Lung (tissue), 16 donors: ENCODE results near the gene TTLL8. TPM values are rescaled to one million over a fixed set of nuclear protein-coding genes. Genes with fewer than 3 reads are reported as not detected.
A peak's percentile ranks its signal among the peaks of the same experiment; 100 is the strongest.

Experiments used
- ATAC-seq: fragments of 200-7000 bp; cut with Tn5 transposase; one replicate; pipeline ENCODE4 v1.9.1; 2020; ENCODE audit warnings: moderate number of reproducible peaks; ENCODE audit not compliant: insufficient read depth, low FRiP score
- DNase-seq, 3 donors: peaks; one replicate each; pipeline ENCODE4 v3.0.0-alpha.2; 2013 to 2017
- H3K27ac ChIP-seq, 2 donors: one replicate each; pipeline ENCODE4 v1.5.1; 2013; ENCODE audit warnings: mild to moderate bottlenecking in 2 of 2, moderate library complexity in 2 of 2, control low read depth in 1 of 2, inconsistent platforms in 1 of 2, low read depth in 1 of 2, low read length in 1 of 2
- H3K27me3 ChIP-seq, 3 donors: one replicate each; pipeline ENCODE4 v1.5.1; 2013; ENCODE audit warnings: low read length in 2 of 3; ENCODE audit not compliant: control insufficient read depth in 3 of 3, insufficient read depth in 3 of 3
- H3K36me3 ChIP-seq, 4 donors: one replicate each; pipeline ENCODE4 v1.5.1; 2013; ENCODE audit warnings: low read length in 4 of 4, mild to moderate bottlenecking in 1 of 4, moderate library complexity in 1 of 4; ENCODE audit not compliant: control insufficient read depth in 4 of 4, insufficient read depth in 4 of 4
- H3K4me1 ChIP-seq, 5 donors: one replicate each; pipeline ENCODE4 v1.5.1; 2013; ENCODE audit warnings: low read length in 5 of 5, mild to moderate bottlenecking in 2 of 5, moderate library complexity in 1 of 5; ENCODE audit not compliant: control insufficient read depth in 5 of 5, insufficient read depth in 5 of 5
- H3K4me3 ChIP-seq: one replicate; pipeline ENCODE4 v1.5.1; 2013; ENCODE audit warnings: mild to moderate bottlenecking, control low read depth, moderate library complexity
- H3K9ac ChIP-seq, 2 donors: one replicate each; pipeline ENCODE4 v1.5.1; 2013; ENCODE audit warnings: low read length in 2 of 2, control low read depth in 1 of 2; ENCODE audit not compliant: insufficient read depth in 1 of 2
- H3K9me3 ChIP-seq, 4 donors: one replicate each; pipeline ENCODE4 v1.5.1; 2013; ENCODE audit warnings: low read length in 3 of 4, mild to moderate bottlenecking in 1 of 4, moderate library complexity in 1 of 4; ENCODE audit not compliant: control insufficient read depth in 4 of 4, insufficient read depth in 3 of 4
- WGBS, 2 donors: extraction: QIAGEN DNeasy Blood & Tissue Kit; methylation state at CpG; one replicate each; pipeline ENCODE4 v1.1.7; 2013; 5-methylcytosine and 5-hydroxymethylcytosine counted together
- long read RNA-seq, 5 donors: transcript quantifications; one replicate each; lab custom pipeline, GENCODE V29; 2026
- polyA plus RNA-seq, 2 donors: library from polyadenylated mRNA; stranded (reverse); fragments of 200-250 nt; gene quantifications; one replicate each; pipeline ENCODE4 v1.2.1, GENCODE V29; 2013
- total RNA-seq, 2 donors: library from RNA; depleted of rRNA in 1 of 2; stranded (reverse); fragments of >200 nt in 1 of 2; gene quantifications; one replicate each; pipeline ENCODE4 v1.2.1, GENCODE V29; 2014 to 2021
- TF ChIP-seq, protein P1 (sequence below): IDR thresholded peaks from 2 replicates; pipeline ENCODE4 v1.5.1; 2012; ENCODE audit warnings: mild to moderate bottlenecking; ENCODE audit errors: control extremely low read depth, extremely low read depth
- donor health status: control.
- donor health status: control.
- donor health status: Bipolar disorder and iron deficiency.
- donor health status: healthy.
- donor health status: DM: yes; HTN: yes; CAD: no.

TTLL8 gene
- total RNA-seq (not detected), polyA plus RNA-seq (not detected)
- long read RNA-seq, donor 1: 0 reads
- long read RNA-seq, donor 2: 0 reads
- long read RNA-seq, donor 3: 0 reads
- long read RNA-seq, donor 4: 0 reads
- long read RNA-seq, donor 5, partial matches to known transcripts: 7 of 7 reads
- long read RNA-seq, donor 5, other reads (novel, unspliced or antisense): 0 of 7 reads

DNA sequence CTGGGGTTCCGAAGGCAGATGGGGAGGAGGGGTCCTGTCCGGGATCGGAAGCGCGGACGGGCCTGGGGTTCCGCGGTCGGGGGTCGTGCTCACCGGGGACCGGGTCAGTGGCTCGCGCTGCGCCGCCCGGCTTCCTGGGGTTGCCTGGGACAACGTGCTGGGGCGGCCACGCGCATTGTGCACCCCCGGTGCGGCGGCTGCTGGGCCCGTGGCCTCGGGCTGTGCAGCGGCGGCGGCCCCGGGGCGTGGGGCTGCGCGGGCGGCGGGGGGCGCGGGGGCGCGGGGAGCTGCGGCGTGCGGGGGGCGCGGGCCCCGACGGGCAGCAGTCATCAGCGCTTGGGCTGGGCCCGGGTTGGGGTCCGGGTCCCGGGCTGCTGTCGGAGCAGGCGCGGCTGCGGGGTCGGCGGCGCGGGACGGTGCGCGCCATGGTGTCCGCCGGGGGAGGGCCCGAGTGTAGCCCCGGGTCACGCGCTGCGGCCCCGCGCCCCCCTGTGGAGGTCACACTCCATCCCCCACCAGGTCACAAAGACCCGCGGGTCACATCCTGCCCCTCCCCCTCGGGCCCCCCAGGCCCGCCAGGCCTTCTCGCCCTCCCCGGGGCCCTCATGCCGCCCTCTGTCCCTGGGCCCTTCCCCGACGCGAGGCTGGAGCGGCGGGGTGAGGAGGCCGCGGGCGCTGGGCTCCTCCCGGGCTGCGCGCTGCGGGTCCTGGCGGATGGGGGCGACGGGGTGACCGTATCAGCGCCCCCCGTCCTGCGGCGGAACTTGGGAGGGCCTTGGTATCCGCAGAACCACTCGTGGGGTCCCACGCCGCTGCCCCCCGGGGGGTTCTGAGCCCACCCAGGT, at the start of gene TTLL8:
TSS of gene TTLL8 (minus strand) at position 238 of the 845 bp plus-strand sequence.
- no peaks in the 10 kb centered on the region for H3K27me3 ChIP-seq
- TF ChIP-seq, protein P1, sequence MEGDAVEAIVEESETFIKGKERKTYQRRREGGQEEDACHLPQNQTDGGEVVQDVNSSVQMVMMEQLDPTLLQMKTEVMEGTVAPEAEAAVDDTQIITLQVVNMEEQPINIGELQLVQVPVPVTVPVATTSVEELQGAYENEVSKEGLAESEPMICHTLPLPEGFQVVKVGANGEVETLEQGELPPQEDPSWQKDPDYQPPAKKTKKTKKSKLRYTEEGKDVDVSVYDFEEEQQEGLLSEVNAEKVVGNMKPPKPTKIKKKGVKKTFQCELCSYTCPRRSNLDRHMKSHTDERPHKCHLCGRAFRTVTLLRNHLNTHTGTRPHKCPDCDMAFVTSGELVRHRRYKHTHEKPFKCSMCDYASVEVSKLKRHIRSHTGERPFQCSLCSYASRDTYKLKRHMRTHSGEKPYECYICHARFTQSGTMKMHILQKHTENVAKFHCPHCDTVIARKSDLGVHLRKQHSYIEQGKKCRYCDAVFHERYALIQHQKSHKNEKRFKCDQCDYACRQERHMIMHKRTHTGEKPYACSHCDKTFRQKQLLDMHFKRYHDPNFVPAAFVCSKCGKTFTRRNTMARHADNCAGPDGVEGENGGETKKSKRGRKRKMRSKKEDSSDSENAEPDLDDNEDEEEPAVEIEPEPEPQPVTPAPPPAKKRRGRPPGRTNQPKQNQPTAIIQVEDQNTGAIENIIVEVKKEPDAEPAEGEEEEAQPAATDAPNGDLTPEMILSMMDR: no peak
- no peak for DNase-seq

DNA sequence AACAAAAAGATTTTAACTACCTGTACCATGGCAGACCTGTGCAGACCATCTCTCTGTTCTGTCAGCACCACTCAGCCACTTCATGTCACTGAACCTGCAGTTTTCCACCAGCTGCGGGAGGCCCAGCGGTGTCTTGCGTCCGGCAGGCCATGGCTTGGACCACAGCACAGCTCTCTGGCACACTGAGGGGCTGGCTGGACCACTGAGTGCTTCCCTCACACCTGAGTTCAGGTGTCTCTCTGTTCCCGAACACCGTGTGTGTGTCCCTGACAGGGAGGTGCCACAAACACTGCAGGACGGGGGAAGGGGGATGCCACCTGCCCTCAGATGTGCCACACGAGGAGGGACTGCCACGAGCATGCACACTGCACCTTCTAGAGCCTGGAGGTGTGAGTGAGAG, 49.4 kb upstream of the TTLL8 start:
- ATAC-seq (no peak), DNase-seq (no peak)
- Histone ChIP-seq H3K27me3 (no peaks in the 10 kb centered on the region), H3K36me3 (no peaks in the 10 kb centered on the region), H3K4me3 (no peak overlapping the region), H3K4me1 (peaks cover 0 to 6% (median 0%) of the 10 kb centered on the region in 5 donors), H3K9me3 (no peaks in the 10 kb centered on the region), H3K27ac (no peak overlapping the region), H3K9ac (no peak overlapping the region)
- TF ChIP-seq, protein P1: no peak
- 83 to 86% methylated on average over 9 of the region's 9 CpGs for WGBS, 2 donors

More for the DNA sequence above, at the start of gene TTLL8:
- H3K4me1 ChIP-seq: peaks cover 2 to 15% (median 4%) of the 10 kb centered on the region in 5 donors
- no peak for ATAC-seq
- H3K9me3 ChIP-seq: peaks cover 0 to 10% (median 0%) of the 10 kb centered on the region in 4 donors
- no peaks in the 10 kb centered on the region for H3K36me3 ChIP-seq
- H3K4me3 ChIP-seq: no peak within 1 kb of the TSS
- 12 to 17% methylated on average over 64 to 102 of the region's 102 CpGs for WGBS, 2 donors
- H3K9ac ChIP-seq: no peak within 1 kb of the TSS
- no peak within 1 kb of the TSS for H3K27ac ChIP-seq

DNA sequence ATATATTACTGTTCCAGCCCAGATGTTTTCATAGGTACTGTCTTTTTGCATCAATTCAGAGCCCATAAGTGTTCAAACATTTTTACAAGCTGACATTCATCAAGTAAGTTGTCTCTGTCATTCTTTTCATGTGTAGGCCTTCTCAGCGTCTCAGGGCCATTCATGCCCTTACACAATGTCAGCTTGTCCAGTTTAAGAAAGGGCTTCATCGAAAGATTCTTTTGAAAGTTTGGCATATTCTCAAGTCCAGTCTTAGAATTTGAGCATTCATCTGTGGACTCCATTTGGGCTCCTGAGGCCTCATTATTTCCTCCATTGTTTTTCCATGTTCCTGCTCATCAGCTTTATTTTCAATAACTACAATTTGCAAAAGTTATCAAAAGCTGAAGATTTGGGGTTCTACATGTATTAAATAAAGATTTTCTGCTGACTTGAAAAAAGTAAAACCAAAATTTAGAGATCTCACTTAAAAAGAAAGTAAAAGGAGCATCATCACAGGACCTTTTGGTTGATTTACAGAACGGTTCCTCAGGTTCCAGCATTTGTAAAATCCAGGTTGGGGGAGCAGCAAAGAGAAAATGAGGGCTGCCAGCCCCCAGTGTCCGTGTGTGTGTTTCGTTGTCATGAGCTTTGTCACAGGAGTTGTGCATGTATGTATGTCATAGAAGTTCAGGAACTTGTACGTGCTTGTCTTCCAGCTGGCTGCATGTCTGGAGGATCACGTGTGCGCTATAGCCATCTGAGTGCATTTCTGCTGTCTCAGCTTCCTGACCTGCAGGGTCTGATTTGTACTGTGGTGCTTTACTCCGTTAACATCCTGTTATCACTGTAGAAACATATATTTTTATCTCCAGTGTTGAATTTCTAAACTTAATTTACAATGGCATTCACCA, 47.4 kb upstream of the TTLL8 start:
- Histone ChIP-seq H3K36me3 (no peaks in the 10 kb centered on the region), H3K4me3 (no peak overlapping the region), H3K4me1 (peaks cover 0 to 6% (median 0%) of the 10 kb centered on the region in 5 donors), H3K9ac (peak overlapping the region in 1 of 2 donors; percentile 20), H3K27ac (no peak overlapping the region), H3K9me3 (no peaks in the 10 kb centered on the region), H3K27me3 (no peaks in the 10 kb centered on the region)
- DNase-seq: peak; percentile 66 to 91 (median 84)
- WGBS, 2 donors: 28 to 43% methylated on average over 9 of the region's 9 CpGs
- TF ChIP-seq, protein P1: no peak
- no peak for ATAC-seq
